Gastrocnemius medialis (tissue), 4 donors: Measurements from ENCODE around the gene STMND1. TPM values are rescaled to one million over a fixed set of nuclear protein-coding genes. Genes with fewer than 3 reads are reported as not detected.
A peak's percentile ranks its signal among the peaks of the same experiment; 100 is the strongest.

ENCODE experiments used
- ATAC-seq, 2 donors: fragments of 150-250 bp; one replicate each; pipeline ENCODE4 v1.9.1; 2016
- DNase-seq, 2 donors: peaks; one replicate each; pipeline ENCODE4 v3.0.0-alpha.2; 2019
- H3K27ac ChIP-seq, 4 donors: fragments of 200-600 bp; sonication (generic); 1 replicate in 1 of 4; 2 replicates in 3 of 4; pipeline ENCODE4 v1.5.1; 2016 to 2018; ENCODE audit warnings: mild to moderate bottlenecking in 2 of 4, moderate library complexity in 1 of 4
- H3K27me3 ChIP-seq, 3 donors: fragments of 200-600 bp; sonication (generic) in 2 of 3; 1 replicate in 1 of 3; 2 replicates in 2 of 3; pipeline versions ENCODE4 v1.5.1 to v1.6.0; 2016 to 2019; ENCODE audit warnings: mild to moderate bottlenecking in 1 of 3, moderate library complexity in 1 of 3
- H3K36me3 ChIP-seq, 2 donors: fragments of 200-600 bp; sonication (generic) in 1 of 2; one replicate each; pipeline ENCODE4 v1.5.1; 2017 to 2018
- H3K4me1 ChIP-seq, 2 donors: fragments of 200-600 bp; sonication (generic) in 1 of 2; one replicate each; pipeline ENCODE4 v1.5.1; 2016 to 2017; ENCODE audit warnings: mild to moderate bottlenecking in 2 of 2
- H3K4me3 ChIP-seq, 4 donors: fragments of 200-600 bp; sonication (generic) in 3 of 4; 1 replicate in 1 of 4; 2 replicates in 3 of 4; pipeline ENCODE4 v1.5.1; 2016 to 2019; ENCODE audit warnings: mild to moderate bottlenecking in 2 of 4
- H3K9me3 ChIP-seq, 3 donors: fragments of 200-600 bp; sonication (generic) in 2 of 3; 1 replicate in 1 of 3; 2 replicates in 2 of 3; pipeline ENCODE4 v1.5.1; 2016 to 2019
- POLR2A ChIP-seq, 2 donors: fragments of 450-650 bp; IDR thresholded peaks; one replicate each; pipeline ENCODE4 v1.6.1; 2017; ENCODE audit warnings: antibody characterized with exemption in 2 of 2, mild to moderate bottlenecking in 2 of 2, moderate library complexity in 2 of 2
- in situ Hi-C, 4 donors: fragments of 200-750 bp; cut with MboI; loops; one replicate each; pipeline versions ENCODE4 v1.15.0 to v1.8.0; 2017; ENCODE audit warnings: low sequenced_read_pairs in 4 of 4
- intact Hi-C: fragments of 100-400 bp; cut with DNase I; formaldehyde crosslinking; loops from one replicate; pipeline ENCODE4 v1.15.1; 2023; ENCODE audit warnings: low total_unique reads
- total RNA-seq, 4 donors: library from RNA; depleted of rRNA; stranded (reverse); fragments of >200 nt; gene quantifications; one replicate each; pipeline versions ENCODE4 v1.1.0 to v1.2.3, GENCODE V29; 2016
- TF ChIP-seq, protein P1 (sequence below), 5 experiments: fragments of 450-650 bp in 3 of 5; fragments of 200-600 bp in 2 of 5; sonication (generic) in 2 of 5; IDR thresholded peaks in 4 of 5; conservative IDR thresholded peaks in 1 of 5; 1 replicate in 4 of 5; 2 replicates in 1 of 5; pipeline ENCODE4 v1.5.1; 2016 to 2019; ENCODE audit warnings: antibody characterized with exemption in 5 of 5, mild to moderate bottlenecking in 3 of 5, moderate library complexity in 3 of 5

Gene STMND1
- total RNA-seq, 4 donors from 2014 or later = not detected

- Histone ChIP-seq H3K4me3 (no peak overlapping the region), H3K4me1 (peaks cover 21 to 26% of the 10 kb centered on the region in 2 donors), H3K9me3 (no peaks in the 10 kb centered on the region), H3K27me3 (no peaks in the 10 kb centered on the region), H3K36me3 (no peaks in the 10 kb centered on the region), H3K27ac (no peak overlapping the region)
- ATAC-seq = no peak
- intact Hi-C loops = no loop called here
- DNase-seq = no peak
- in situ Hi-C loops = loop anchor here (25.0 kb wide), 2 partner anchors 189 to 939 kb away; partner anchors contain the start of gene NHLRC1 (in 3 of the 4)
- TF ChIP-seq, protein P1, sequence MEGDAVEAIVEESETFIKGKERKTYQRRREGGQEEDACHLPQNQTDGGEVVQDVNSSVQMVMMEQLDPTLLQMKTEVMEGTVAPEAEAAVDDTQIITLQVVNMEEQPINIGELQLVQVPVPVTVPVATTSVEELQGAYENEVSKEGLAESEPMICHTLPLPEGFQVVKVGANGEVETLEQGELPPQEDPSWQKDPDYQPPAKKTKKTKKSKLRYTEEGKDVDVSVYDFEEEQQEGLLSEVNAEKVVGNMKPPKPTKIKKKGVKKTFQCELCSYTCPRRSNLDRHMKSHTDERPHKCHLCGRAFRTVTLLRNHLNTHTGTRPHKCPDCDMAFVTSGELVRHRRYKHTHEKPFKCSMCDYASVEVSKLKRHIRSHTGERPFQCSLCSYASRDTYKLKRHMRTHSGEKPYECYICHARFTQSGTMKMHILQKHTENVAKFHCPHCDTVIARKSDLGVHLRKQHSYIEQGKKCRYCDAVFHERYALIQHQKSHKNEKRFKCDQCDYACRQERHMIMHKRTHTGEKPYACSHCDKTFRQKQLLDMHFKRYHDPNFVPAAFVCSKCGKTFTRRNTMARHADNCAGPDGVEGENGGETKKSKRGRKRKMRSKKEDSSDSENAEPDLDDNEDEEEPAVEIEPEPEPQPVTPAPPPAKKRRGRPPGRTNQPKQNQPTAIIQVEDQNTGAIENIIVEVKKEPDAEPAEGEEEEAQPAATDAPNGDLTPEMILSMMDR (IDR thresholded peaks at IDR 0.05 in 4 of 5, conservative IDR thresholded peaks at IDR 0.05 in 1 of 5) = no peak
- TF ChIP-seq POLR2A (IDR thresholded peaks at IDR 0.05) = no peak
Observed at GRCh38 chr6:17172836-17173470, 71.1 kb downstream of the STMND1 start.

DNA sequence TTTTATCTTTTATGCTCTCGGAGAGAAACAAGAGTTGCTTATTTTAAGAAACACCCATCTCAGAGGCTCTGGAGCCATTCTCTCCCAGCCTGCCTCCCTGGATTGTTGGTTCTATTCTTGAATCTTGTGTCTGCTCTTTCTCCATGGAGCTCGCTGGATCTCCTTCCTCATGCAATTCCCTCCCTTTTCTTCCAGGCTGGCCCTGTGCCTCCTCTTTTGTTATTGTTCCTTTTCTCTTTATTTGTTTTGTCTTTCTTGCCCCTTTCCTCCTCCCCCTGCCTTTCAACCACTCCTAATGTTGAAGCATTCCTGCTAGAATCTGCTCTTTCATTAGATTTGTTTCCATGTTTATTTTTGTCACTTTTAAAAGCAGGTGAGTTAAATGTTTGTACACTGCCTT lies 76.5 kb downstream of the STMND1 start:
- intact Hi-C loops (no loop called here), in situ Hi-C loops (no loop called here)
- TF ChIP-seq POLR2A (IDR thresholded peaks at IDR 0.05) = no peak
- TF ChIP-seq, protein P1 (IDR thresholded peaks at IDR 0.05 in 4 of 5, conservative IDR thresholded peaks at IDR 0.05 in 1 of 5) = no peak
- H3K4me3 ChIP-seq = no peak overlapping the region
- H3K27ac ChIP-seq = peak overlapping the region in 1 of 4 donors; percentile 11
- no peak for ATAC-seq
- H3K4me1 ChIP-seq = peaks cover 0 to 3% of the 10 kb centered on the region in 2 donors
- no peaks in the 10 kb centered on the region for H3K36me3 ChIP-seq
- no peak for DNase-seq
- H3K9me3 ChIP-seq = no peaks in the 10 kb centered on the region
- no peaks in the 10 kb centered on the region for H3K27me3 ChIP-seq

DNA sequence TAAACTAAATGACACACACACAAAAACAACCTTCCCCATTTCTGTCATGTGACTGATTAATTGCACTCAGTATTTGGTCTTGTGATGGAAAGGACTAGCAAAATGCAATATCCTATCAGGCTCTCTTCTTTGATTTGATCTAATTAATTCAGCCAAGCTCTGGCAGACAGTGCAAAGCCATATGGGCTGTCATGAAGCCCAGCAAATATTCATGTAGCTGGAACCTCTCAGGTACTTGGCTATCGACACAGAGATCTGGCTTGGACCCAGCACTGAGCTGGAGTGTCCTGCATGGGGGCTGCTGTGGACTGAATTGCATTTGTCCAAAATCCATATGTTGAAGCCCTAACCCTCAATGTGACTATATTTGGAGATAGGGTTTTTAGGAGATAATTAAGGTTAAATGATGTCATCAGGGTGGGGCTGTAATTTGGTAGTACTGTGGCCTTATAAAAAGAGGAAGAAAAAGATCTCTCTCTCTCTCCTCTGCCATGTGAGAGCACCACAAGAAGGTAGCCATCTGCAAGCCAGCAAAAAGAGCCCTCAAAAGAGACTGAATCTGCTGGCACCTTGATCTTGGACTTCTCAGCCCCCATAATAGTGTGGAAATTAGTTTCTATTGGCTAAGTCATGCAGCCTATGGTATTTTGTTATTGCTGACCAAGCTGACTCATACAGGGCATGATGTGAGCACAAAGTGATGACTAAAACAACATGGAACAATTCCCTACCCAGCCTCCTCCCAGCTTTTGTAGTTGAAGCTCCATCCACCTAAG lies 77.1 kb downstream of the STMND1 start:
- no peak overlapping the region for H3K4me3 ChIP-seq
- TF ChIP-seq POLR2A (IDR thresholded peaks at IDR 0.05) = no peak
- TF ChIP-seq, protein P1 (IDR thresholded peaks at IDR 0.05 in 4 of 5, conservative IDR thresholded peaks at IDR 0.05 in 1 of 5) = no peak
- peak overlapping the region in 3 of 4 donors; percentile 12 to 34 (median 33) for H3K27ac ChIP-seq
- ATAC-seq (peak; percentile 44 to 81), DNase-seq (no peak)
- H3K36me3 ChIP-seq = no peaks in the 10 kb centered on the region
- intact Hi-C loops (no loop called here), in situ Hi-C loops (no loop called here)
- no peaks in the 10 kb centered on the region for H3K9me3 ChIP-seq
- peaks cover 0 to 3% of the 10 kb centered on the region in 2 donors for H3K4me1 ChIP-seq
- no peaks in the 10 kb centered on the region for H3K27me3 ChIP-seq

GRCh38 chr6:17179530-17180073 lies 77.8 kb downstream of the STMND1 start:
- H3K4me1 ChIP-seq = peaks cover 0 to 3% of the 10 kb centered on the region in 2 donors
- H3K27me3 ChIP-seq = no peaks in the 10 kb centered on the region
- no peak overlapping the region for H3K4me3 ChIP-seq
- ATAC-seq (peak in 1 of 2 donors; percentile 44), DNase-seq (no peak)
- no peaks in the 10 kb centered on the region for H3K9me3 ChIP-seq
- intact Hi-C loops (no loop called here), in situ Hi-C loops (no loop called here)
- peak overlapping the region in 3 of 4 donors; percentile 12 to 34 (median 33) for H3K27ac ChIP-seq
- TF ChIP-seq POLR2A (IDR thresholded peaks at IDR 0.05) = no peak
- no peaks in the 10 kb centered on the region for H3K36me3 ChIP-seq

Other genes with a start within 250 kb of the STMND1 start
- 100 to 1,000 TPM in 3 of 4 donors, 10 to 100 TPM in 1; 74.9 to 375 (median 185) TPM for gene RBM24, start 179.3 kb downstream of the STMND1 start, total RNA-seq